ENCODE data around the gene BRF1.
"Not testable (repeated sequence)": the region's sequence is repeated elsewhere in the genome, so short reads cannot be mapped to it uniquely, and the experiment has no call there.

The BRF1 gene

DNA sequence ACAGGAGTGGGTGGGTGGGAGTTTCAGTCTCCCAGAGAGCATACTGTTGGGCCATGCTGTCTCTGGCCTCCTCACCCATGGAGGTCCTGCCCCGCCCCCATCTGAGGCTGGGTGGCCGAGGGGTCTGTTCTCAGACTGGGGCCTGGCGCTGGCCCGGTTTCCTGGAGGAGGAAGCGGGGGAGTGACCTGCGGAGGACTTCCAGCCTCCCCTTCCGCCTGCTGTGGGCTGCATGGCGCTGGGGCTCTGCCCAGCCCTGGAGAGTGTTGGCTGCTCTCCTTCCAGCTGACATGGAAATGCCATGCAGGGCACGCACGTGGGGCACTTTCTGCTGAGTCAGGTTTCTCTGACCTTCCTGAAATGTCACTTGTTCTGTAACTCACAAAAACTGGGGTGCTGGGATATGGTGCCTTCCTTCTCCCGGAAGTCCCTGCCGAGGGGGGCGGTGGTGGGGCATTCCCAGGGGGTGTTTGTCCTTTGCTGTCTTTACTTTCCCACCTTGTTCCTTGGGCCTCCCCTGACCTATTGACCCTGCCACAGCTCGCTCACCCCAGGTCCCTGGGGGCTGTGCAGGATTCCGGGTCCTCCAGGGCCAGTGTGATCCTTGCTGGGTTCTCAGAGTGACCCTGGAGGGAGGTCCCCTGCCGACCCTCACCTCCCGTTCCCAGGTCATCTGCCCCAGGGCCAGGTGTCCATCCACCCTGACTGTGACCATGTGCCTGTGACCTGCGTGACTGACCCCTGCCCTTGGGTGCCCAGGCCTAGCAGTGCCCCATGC is 37.4 kb upstream of the BRF1 start:
- Histone ChIP-seq H3K36me3 (ENCODE audit: insufficient read depth, low read length) (no peaks in the 10 kb centered on the region), H3K4me3 (ENCODE audit: low read length) (no peak overlapping the region), H3K27me3 (ENCODE audit: control insufficient read depth, insufficient read depth, low read length) (no peaks in the 10 kb centered on the region), H3K4me1 (ENCODE audit: control insufficient read depth, insufficient read depth, low read length) (peaks cover 14% of the 10 kb centered on the region), H3K9me3 (replicated peaks; ENCODE audit: low read length) (no peaks in the 10 kb centered on the region), H3K9ac (ENCODE audit: low read depth, low read length) (no peak overlapping the region), H3K4me2 (ENCODE audit: low read length) (peak overlapping the region; percentile 9)

DNA sequence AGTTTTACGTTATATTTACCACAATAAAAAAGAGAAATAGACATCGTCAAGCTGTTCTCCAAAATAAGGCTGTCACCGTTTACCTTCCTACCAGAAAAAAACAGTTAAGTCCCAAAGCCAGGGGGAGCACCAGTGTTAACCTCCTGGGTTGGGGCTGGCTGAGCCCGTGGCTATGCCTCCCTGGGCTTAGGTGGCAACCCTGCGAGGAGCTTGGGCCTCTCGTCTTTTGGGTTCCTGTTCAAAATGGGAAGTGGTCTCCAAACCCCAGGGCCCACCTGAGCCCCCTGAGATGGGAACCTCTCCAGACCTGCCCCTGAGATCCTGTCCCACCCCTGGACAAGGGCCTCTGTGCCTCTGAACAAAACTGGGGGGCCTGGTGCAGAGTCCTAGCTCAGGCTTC is 36.6 kb upstream of the BRF1 start:
- no peaks in the 10 kb centered on the region for H3K9me3 ChIP-seq (replicated peaks; ENCODE audit: low read length)
- H3K36me3 ChIP-seq (ENCODE audit: insufficient read depth, low read length), result no peaks in the 10 kb centered on the region
- H3K27me3 ChIP-seq (ENCODE audit: control insufficient read depth, insufficient read depth, low read length), result no peaks in the 10 kb centered on the region
- H3K4me2 ChIP-seq (ENCODE audit: low read length), result no peak overlapping the region
- H3K4me3 ChIP-seq (ENCODE audit: low read length), result no peak overlapping the region
- H3K9ac ChIP-seq (ENCODE audit: low read depth, low read length), result no peak overlapping the region
- H3K4me1 ChIP-seq (ENCODE audit: control insufficient read depth, insufficient read depth, low read length), result peaks cover 17% of the 10 kb centered on the region

GRCh38 chr14:105336477-105337287 is 35.9 kb upstream of the BRF1 start:
- no peak overlapping the region for H3K4me3 ChIP-seq (ENCODE audit: low read length)
- H3K27me3 ChIP-seq (ENCODE audit: control insufficient read depth, insufficient read depth, low read length), result no peaks in the 10 kb centered on the region
- H3K4me1 ChIP-seq (ENCODE audit: control insufficient read depth, insufficient read depth, low read length), result peaks cover 18% of the 10 kb centered on the region
- H3K9me3 ChIP-seq (replicated peaks; ENCODE audit: low read length), result no peaks in the 10 kb centered on the region
- H3K4me2 ChIP-seq (ENCODE audit: low read length), result no peak overlapping the region
- no peak overlapping the region for H3K9ac ChIP-seq (ENCODE audit: low read depth, low read length)
- no peaks in the 10 kb centered on the region for H3K36me3 ChIP-seq (ENCODE audit: insufficient read depth, low read length)

- Histone ChIP-seq H3K9ac (ENCODE audit: low read depth, low read length) (no peak overlapping the region), H3K4me1 (ENCODE audit: control insufficient read depth, insufficient read depth, low read length) (peaks cover 23% of the 10 kb centered on the region), H3K9me3 (replicated peaks; ENCODE audit: low read length) (no peaks in the 10 kb centered on the region), H3K36me3 (ENCODE audit: insufficient read depth, low read length) (no peaks in the 10 kb centered on the region), H3K4me3 (ENCODE audit: low read length) (no peak overlapping the region), H3K4me2 (ENCODE audit: low read length) (no peak overlapping the region), H3K27me3 (ENCODE audit: control insufficient read depth, insufficient read depth, low read length) (no peaks in the 10 kb centered on the region)
Measured at GRCh38 chr14:105335735-105336476, 35.1 kb upstream of the BRF1 start.

GRCh38 chr14:105335231-105335542 is 34.4 kb upstream of the BRF1 start:
- not testable (repeated sequence) for H3K36me3 ChIP-seq (ENCODE audit: insufficient read depth, low read length); H3K27me3 ChIP-seq (ENCODE audit: control insufficient read depth, insufficient read depth, low read length); H3K4me3 ChIP-seq (ENCODE audit: low read length); H3K4me2 ChIP-seq (ENCODE audit: low read length); H3K9ac ChIP-seq (ENCODE audit: low read depth, low read length); H3K9me3 ChIP-seq (replicated peaks; ENCODE audit: low read length)
- peaks cover 30% of the 10 kb centered on the region for H3K4me1 ChIP-seq (ENCODE audit: control insufficient read depth, insufficient read depth, low read length)

DNA sequence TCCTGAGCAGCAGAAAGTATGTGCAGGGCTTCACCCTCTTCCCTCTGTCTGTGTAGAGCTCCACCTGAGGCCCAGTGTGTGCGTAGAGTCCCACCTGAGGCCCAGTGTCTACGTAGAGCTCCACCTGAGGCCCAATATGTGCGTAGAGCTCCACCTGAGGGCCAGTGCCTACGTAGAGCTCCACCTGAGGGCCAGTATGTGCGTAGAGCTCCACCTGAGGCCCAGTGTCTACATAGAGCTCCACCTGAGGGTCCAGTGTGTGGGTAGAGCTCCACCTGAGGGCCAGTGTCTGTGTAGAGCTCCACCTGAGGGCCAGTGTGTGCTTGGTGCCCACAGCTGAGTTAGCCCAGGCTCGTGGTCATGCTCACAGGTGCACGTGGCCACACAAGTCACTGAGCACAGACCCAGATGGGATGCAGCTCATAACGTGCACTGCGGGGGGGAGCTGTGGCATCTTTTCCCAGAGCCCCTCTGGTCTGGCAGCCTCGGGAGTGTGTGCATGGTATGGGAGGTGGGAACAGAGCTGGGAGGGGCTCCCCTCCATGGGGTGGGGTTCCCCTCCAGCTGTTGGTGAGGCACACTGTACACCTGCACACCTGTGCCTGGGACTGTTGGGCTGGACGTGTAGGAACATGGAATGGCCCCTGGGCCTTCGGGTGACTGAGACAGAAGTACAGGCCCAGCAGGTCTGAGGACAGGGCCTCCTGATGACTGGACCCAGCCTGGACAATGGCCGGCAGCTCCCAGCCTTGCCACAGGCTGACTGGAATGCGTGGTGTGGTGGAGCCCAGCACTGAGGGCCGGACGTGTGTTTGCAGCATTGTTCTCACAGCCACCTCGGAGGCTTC is 33.8 kb upstream of the BRF1 start:
- Histone ChIP-seq H3K4me1 (ENCODE audit: control insufficient read depth, insufficient read depth, low read length) (peaks cover 36% of the 10 kb centered on the region), H3K36me3 (ENCODE audit: insufficient read depth, low read length) (no peaks in the 10 kb centered on the region), H3K27me3 (ENCODE audit: control insufficient read depth, insufficient read depth, low read length) (no peaks in the 10 kb centered on the region), H3K9me3 (replicated peaks; ENCODE audit: low read length) (no peaks in the 10 kb centered on the region), H3K4me3 (ENCODE audit: low read length) (no peak overlapping the region), H3K4me2 (ENCODE audit: low read length) (no peak overlapping the region), H3K9ac (ENCODE audit: low read depth, low read length) (no peak overlapping the region)

- Histone ChIP-seq H3K9me3 (replicated peaks; ENCODE audit: low read length) (no peaks in the 10 kb centered on the region), H3K4me2 (ENCODE audit: low read length) (no peak overlapping the region), H3K4me1 (ENCODE audit: control insufficient read depth, insufficient read depth, low read length) (peaks cover 41% of the 10 kb centered on the region), H3K9ac (ENCODE audit: low read depth, low read length) (no peak overlapping the region), H3K27me3 (ENCODE audit: control insufficient read depth, insufficient read depth, low read length) (no peaks in the 10 kb centered on the region), H3K4me3 (ENCODE audit: low read length) (no peak overlapping the region), H3K36me3 (ENCODE audit: insufficient read depth, low read length) (no peaks in the 10 kb centered on the region)
Measured at GRCh38 chr14:105333613-105334364, 33.0 kb upstream of the BRF1 start.

GRCh38 chr14:105333020-105333490 is 32.3 kb upstream of the BRF1 start:
- Histone ChIP-seq H3K4me3 (ENCODE audit: low read length) (no peak overlapping the region), H3K27me3 (ENCODE audit: control insufficient read depth, insufficient read depth, low read length) (no peaks in the 10 kb centered on the region), H3K9me3 (replicated peaks; ENCODE audit: low read length) (no peaks in the 10 kb centered on the region), H3K9ac (ENCODE audit: low read depth, low read length) (no peak overlapping the region), H3K4me1 (ENCODE audit: control insufficient read depth, insufficient read depth, low read length) (peaks cover 43% of the 10 kb centered on the region), H3K4me2 (ENCODE audit: low read length) (no peak overlapping the region), H3K36me3 (ENCODE audit: insufficient read depth, low read length) (no peaks in the 10 kb centered on the region)

DNA sequence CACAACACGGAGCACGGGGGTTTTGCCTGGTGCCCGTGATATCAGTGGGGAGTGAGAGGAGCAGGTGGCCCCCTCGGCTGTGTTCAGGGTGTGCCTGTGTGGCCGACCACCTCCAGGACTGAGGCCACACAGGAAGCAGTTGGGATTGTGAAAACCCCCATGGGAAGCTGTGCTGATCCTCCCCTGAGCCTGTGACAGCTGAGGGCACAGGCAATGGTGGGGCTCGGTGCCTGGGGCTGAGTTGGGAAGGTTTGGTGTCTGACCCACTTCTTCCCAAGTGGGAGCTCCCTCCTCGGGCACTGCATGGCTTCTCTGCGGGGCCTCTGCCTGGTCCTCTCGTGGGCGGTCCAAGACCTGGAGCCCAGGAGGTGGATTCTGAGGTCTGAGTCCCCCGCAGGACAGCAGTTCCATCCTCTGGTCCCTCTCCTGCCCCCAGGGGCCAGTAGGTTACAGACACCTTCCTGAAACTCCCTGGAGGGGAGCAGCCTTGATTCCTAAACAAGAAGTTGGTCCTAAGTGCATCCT is 31.6 kb upstream of the BRF1 start:
- H3K9me3 ChIP-seq (replicated peaks; ENCODE audit: low read length), result no peaks in the 10 kb centered on the region
- no peak overlapping the region for H3K4me3 ChIP-seq (ENCODE audit: low read length)
- H3K4me2 ChIP-seq (ENCODE audit: low read length), result no peak overlapping the region
- H3K36me3 ChIP-seq (ENCODE audit: insufficient read depth, low read length), result no peaks in the 10 kb centered on the region
- H3K27me3 ChIP-seq (ENCODE audit: control insufficient read depth, insufficient read depth, low read length), result no peaks in the 10 kb centered on the region
- H3K9ac ChIP-seq (ENCODE audit: low read depth, low read length), result no peak overlapping the region
- peaks cover 38% of the 10 kb centered on the region for H3K4me1 ChIP-seq (ENCODE audit: control insufficient read depth, insufficient read depth, low read length)

DNA sequence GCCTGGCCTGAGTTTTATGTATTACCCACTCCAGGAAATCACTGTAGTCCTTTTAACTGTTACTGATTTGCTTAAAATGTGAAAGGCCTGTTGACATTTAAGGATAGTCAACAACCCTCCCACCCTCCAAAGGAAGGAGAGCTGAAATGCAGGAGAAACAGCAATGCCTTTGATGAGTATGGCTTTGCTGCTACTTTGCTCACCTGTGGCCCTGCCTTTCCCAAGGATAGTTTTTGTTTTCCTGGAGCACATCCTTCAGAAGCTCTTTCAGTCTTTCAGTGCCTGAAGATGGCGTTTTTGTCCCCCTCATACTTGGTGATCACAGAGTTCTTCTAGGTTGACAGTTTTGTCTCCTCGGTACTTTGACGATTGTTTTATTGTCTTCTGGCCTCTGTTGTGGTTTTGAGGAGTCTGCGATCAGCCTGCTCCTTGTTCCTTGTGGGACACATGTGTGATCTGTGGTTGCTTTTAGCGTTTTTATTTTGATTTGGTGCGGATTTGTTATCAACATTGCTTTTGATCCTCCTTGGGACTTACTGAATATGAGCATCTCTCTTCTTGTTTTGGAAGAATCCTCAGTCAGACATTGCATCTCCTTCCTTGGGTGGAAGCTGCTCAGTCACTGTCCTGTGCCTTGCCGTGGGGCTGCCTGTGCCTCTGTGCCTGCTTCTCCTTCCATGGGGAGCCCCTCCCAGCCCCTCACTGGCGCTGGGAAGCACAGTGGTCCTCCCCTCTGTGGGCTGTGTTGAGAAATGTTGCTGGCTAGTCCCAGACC is 31.0 kb upstream of the BRF1 start:
- peaks cover 38% of the 10 kb centered on the region for H3K4me1 ChIP-seq (ENCODE audit: control insufficient read depth, insufficient read depth, low read length)
- H3K36me3 ChIP-seq (ENCODE audit: insufficient read depth, low read length), result no peaks in the 10 kb centered on the region
- no peaks in the 10 kb centered on the region for H3K27me3 ChIP-seq (ENCODE audit: control insufficient read depth, insufficient read depth, low read length)
- no peak overlapping the region for H3K9ac ChIP-seq (ENCODE audit: low read depth, low read length)
- no peak overlapping the region for H3K4me2 ChIP-seq (ENCODE audit: low read length)
- H3K4me3 ChIP-seq (ENCODE audit: low read length), result no peak overlapping the region
- H3K9me3 ChIP-seq (replicated peaks; ENCODE audit: low read length), result no peaks in the 10 kb centered on the region
